Measurements from ENCODE around the gene INPP5K. TPM values are rescaled to one million over a fixed set of nuclear protein-coding genes. Genes with fewer than 3 reads are reported as not detected.

The INPP5K gene
- total RNA-seq, 2 donors from 2014 or later, result 78.7 to 95.3 TPM

GRCh38 chr17:1471911-1472821, 44.2 kb downstream of the INPP5K start:
- Histone ChIP-seq H3K4me1 (ENCODE audit: control insufficient read depth in 1 of 2, low read depth in 2 of 2) (peaks cover 0 to 12% of the 10 kb centered on the region in 2 donors), H3K36me3 (peaks cover 82% of the 10 kb centered on the region), H3K27ac (no peak overlapping the region), H3K4me3 (no peak overlapping the region), H3K27me3 (replicated peaks; ENCODE audit: insufficient read depth) (no peaks in the 10 kb centered on the region), H3K9me3 (no peaks in the 10 kb centered on the region)
- no peak for TF ChIP-seq CTCF (IDR thresholded peaks at IDR 0.05)
- DNase-seq (ENCODE audit: low spot score) (no peak), ATAC-seq (ENCODE audit: insufficient number of reproducible peaks, low FRiP score, low read depth) (no peak)

GRCh38 chr17:1471490-1471889, 44.9 kb downstream of the INPP5K start:
- TF ChIP-seq CTCF (IDR thresholded peaks at IDR 0.05), result no peak
- Histone ChIP-seq H3K9me3 (no peaks in the 10 kb centered on the region), H3K36me3 (peaks cover 88% of the 10 kb centered on the region), H3K4me3 (no peak overlapping the region), H3K4me1 (ENCODE audit: control insufficient read depth in 1 of 2, low read depth in 2 of 2) (peaks cover 0 to 5% of the 10 kb centered on the region in 2 donors), H3K27me3 (replicated peaks; ENCODE audit: insufficient read depth) (no peaks in the 10 kb centered on the region), H3K27ac (no peak overlapping the region)
- no peak for ATAC-seq (ENCODE audit: insufficient number of reproducible peaks, low FRiP score, low read depth)
- no peak for DNase-seq (ENCODE audit: low spot score)

- H3K27ac ChIP-seq, result no peak overlapping the region
These were observed 45.5 kb downstream of the INPP5K start for GRCh38 chr17:1470755-1471462.

GRCh38 chr17:1470071-1470754, 46.2 kb downstream of the INPP5K start:
- ATAC-seq (ENCODE audit: insufficient number of reproducible peaks, low FRiP score, low read depth) (no peak), DNase-seq (ENCODE audit: low spot score) (no peak)
- no peak for TF ChIP-seq CTCF (IDR thresholded peaks at IDR 0.05)
- Histone ChIP-seq H3K4me3 (no peak overlapping the region), H3K4me1 (ENCODE audit: control insufficient read depth in 1 of 2, low read depth in 2 of 2) (no peaks in the 10 kb centered on the region), H3K27ac (no peak overlapping the region), H3K27me3 (replicated peaks; ENCODE audit: insufficient read depth) (no peaks in the 10 kb centered on the region), H3K36me3 (peaks cover 85% of the 10 kb centered on the region), H3K9me3 (no peaks in the 10 kb centered on the region)

More at GRCh38 chr17:1470755-1471462, 45.5 kb downstream of the INPP5K start:
- H3K36me3 ChIP-seq, result peaks cover 91% of the 10 kb centered on the region
- no peaks in the 10 kb centered on the region for H3K27me3 ChIP-seq (replicated peaks; ENCODE audit: insufficient read depth)
- H3K4me3 ChIP-seq, result no peak overlapping the region
- TF ChIP-seq CTCF (IDR thresholded peaks at IDR 0.05), result no peak
- no peak for ATAC-seq (ENCODE audit: insufficient number of reproducible peaks, low FRiP score, low read depth)
- no peaks in the 10 kb centered on the region for H3K4me1 ChIP-seq (ENCODE audit: control insufficient read depth in 1 of 2, low read depth in 2 of 2)
- H3K9me3 ChIP-seq, result no peaks in the 10 kb centered on the region
- no peak for DNase-seq (ENCODE audit: low spot score)
